ENCODE results near the gene HYAL4.

Gene HYAL4

GRCh38 chr7:123917878-123918277, 72.9 kb downstream of the HYAL4 start:
- no peak for DNase-seq

- DNase-seq, result no peak
Measured at GRCh38 chr7:123918309-123918708, 73.3 kb downstream of the HYAL4 start.

- DNase-seq, result no peak
Measured at GRCh38 chr7:123923599-123923998, 78.6 kb downstream of the HYAL4 start.

GRCh38 chr7:123924941-123925340, 80.0 kb downstream of the HYAL4 start, which contains the start of gene SPAM1:
Gene SPAM1 (plus strand): TSS chr7:123925241. CDS start chr7:123953571, 28,330 bp downstream.
- no peak for DNase-seq

Data from SHP77 (cell line).